GM10847 (cell line): ENCODE measurements around the gene IFRD2.

Experiments
- POLR2A ChIP-seq: IDR thresholded peaks from 2 replicates; pipeline ENCODE4 v1.6.1; 2011; ENCODE audit not compliant: insufficient read length; ENCODE audit errors: extremely low read depth

IFRD2 gene

GRCh38 chr3:50292159-50293078, at the start of gene IFRD2:
Gene IFRD2 (minus strand): TSS chr3:50292429. CDS start chr3:50292274, 155 bp downstream.
- TF ChIP-seq POLR2A = peak; percentile 34

- no peak for TF ChIP-seq POLR2A
Observed at GRCh38 chr3:50341537-50341936, 49.3 kb upstream of the IFRD2 start.

GRCh38 chr3:50340448-50341329, 48.5 kb upstream of the IFRD2 start, which contains the start of gene RASSF1:
Gene RASSF1 (minus strand): TSS chr3:50340836. CDS start chr3:50340805, 31 bp downstream.
- peak; percentile 62 for TF ChIP-seq POLR2A

- TF ChIP-seq POLR2A = no peak
Observed at GRCh38 chr3:50340147-50340447, 47.9 kb upstream of the IFRD2 start.

GRCh38 chr3:50339485-50340146, 47.4 kb upstream of the IFRD2 start:
- TF ChIP-seq POLR2A = no peak

GRCh38 chr3:50338965-50339364, 46.7 kb upstream of the IFRD2 start:
- TF ChIP-seq POLR2A = no peak

GRCh38 chr3:50337175-50337861, 45.1 kb upstream of the IFRD2 start:
- peak; percentile 75 for TF ChIP-seq POLR2A

- no peak for TF ChIP-seq POLR2A
Observed at GRCh38 chr3:50336452-50337174, 44.4 kb upstream of the IFRD2 start.

GRCh38 chr3:50334339-50335075, 42.3 kb upstream of the IFRD2 start:
- TF ChIP-seq POLR2A = no peak

GRCh38 chr3:50333744-50334328, 41.6 kb upstream of the IFRD2 start:
- no peak for TF ChIP-seq POLR2A

- TF ChIP-seq POLR2A = no peak
Observed at GRCh38 chr3:50331364-50331907, 39.2 kb upstream of the IFRD2 start.

GRCh38 chr3:50330330-50330729, 38.1 kb upstream of the IFRD2 start:
- TF ChIP-seq POLR2A = no peak
